T47D (cell line): ENCODE data around the gene BACH1.

Source experiments
- DNase-seq, 2 experiments: peaks; one replicate each; pipeline versions ENCODE4 v3.0.0 to v3.0.0-alpha.2; 2011 to 2012; ENCODE audit warnings: low read depth in 1 of 2, low spot score in 1 of 2
- JUND ChIP-seq: IDR thresholded peaks from 2 replicates; pipeline ENCODE4 v1.6.1; 2012; ENCODE audit warnings: low read depth
- in situ Hi-C: cut with HindIII; loops from 2 replicates; pipeline ENCODE4 v1.10.0; 2016; ENCODE audit warnings: low sequenced_read_pairs, low pct_unique_long_range_greater_than_20kb

Gene BACH1

DNA sequence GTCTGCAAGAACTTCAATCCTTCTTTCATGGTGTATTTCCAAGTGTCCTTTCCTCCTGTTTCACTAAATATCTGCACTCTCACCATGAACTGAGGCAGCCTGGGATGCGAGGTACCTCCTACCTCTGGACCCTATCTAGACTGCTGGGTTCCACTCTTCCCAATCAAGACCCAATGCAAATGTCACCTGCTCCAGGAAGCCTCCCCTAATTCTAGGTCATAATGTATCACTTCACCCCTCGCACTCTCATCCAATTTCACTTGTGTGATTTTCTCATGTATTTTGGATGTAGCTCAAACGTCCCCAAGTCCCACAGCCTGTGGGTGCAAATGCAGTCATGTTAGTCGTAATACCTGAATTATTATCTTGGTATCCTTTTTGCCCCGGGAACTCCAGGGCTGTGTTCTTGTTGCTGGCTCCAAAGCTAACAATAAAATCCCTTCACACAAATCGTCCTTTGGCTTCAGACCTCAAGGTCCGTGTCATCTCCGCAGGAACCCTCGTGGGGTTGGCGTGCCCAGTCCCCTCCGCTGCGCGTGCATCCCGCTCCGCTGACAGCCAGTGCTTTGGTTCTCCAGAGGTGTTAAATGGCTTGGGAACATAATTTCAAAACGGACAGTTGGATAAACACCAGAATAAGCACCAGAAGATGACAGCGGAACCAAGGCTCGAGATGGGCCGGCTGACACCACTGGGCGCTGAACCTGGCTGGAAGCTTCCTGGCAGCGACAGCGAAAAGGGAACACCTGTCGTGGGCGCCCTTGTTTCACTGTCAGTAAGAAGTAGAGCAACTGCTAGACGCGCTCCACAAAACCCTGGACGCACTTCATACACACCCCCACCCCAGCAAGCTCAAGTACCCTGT is 1.0 kb upstream of the BACH1 start:
- TF ChIP-seq JUND, result no peak
- peak in 1 of 2 experiments; percentile 29 for DNase-seq
- in situ Hi-C loops, result no loop called here

DNA sequence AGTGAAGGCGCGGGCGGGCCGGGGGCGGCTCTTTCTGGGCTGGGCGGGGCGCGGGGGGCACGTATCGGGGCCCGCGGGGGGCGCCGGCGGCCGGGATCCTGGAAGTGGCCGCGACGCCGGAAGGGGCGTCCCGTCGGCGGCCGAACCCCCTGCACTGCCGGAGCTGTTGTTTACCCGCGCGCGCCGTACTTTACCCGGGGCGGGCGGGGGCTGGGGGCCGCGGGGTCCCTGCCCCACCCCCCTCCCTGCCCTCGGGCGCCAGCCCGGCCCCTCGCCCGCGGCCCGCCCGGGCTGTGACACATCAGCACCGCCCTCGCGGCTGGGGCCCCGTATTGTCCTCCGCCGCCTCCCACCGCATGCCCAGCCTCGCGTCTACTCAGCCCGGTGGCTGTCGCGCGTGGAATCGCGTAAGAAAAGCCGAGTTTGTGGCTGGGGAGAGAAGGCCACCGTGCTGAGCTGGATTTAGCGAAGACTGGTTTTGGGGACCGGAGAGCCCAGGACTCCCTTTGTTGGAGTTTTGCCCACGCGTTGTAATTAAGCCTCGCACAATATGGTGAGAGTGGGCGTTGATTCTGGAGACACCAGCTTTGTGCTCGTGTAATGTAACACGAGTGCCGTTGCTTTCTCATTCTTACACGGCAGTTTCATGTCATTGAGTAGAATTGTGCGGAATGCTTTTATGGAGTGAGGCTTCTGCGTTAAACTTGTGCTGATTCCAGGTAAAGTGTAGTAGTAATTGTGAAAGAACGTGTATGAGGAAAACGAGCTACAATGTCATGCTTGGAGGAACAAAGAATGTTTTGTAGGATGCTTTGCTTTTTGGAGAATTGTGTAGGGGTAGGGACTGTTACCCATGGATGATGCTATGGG is 559 bp downstream of the BACH1 start:
- in situ Hi-C loops, result no loop called here
- no peak for TF ChIP-seq JUND
- peak; percentile 24 to 61 for DNase-seq

DNA sequence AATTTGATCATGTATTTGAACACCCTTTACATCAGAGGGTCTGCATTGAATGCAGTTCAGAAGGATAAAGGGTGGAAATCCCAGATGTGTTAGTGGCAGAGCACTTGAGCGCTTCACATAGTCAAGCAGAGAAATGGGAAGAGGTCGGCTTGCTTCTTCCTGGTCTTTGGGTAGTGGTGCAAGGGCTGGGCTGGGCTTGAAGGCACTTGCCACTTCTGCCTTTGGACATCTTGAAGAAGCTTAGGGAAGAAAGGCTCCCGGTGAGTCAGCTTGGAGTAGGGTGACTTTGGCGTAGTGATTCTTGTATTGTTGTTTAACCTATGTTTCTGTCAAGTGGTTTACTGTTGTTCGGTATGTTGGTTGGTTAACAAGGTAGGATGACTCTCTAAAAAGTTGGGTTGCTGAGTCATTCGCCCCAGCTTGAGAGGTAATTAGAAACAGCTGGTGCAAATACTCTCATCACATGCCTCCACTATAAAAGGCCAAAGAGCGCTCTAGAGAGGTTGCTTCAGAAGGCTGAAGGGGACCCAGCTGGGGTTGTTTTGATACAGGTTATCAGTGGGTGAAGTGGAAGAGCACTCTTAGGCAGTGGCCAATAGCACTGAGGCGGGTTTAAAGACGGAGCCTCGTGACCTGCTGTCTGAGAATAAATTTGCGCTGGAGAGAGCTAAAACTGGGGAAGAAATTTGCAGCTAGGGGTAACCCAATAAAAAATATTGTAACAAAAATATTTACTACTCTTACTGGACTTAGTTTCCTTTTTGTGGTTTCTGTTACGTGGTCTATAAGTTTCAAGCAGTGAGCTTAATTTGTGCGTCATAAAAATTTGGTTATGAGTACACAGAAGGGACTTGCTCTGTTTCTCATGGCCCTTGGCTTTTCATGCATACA is 1.4 kb downstream of the BACH1 start:
- peak; percentile 37 to 61 for DNase-seq
- no peak for TF ChIP-seq JUND
- in situ Hi-C loops, result no loop called here

DNA sequence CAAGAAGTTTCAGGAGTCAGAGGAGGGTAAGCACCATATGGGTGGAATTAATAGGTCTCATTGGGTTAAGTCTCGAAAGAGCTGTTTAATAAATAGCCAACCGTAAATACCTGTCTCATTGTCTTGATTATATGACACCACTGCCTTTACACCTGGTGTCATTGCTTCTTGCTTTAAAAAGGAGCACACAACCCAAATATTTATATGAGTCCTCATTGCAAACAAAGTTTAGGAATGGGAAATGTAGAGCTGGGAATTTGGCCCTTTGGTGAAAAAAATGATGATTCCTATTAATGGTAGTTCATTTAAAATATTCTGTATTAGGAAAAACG is 2.1 kb downstream of the BACH1 start:
- DNase-seq, result no peak
- no peak for TF ChIP-seq JUND
- in situ Hi-C loops, result no loop called here

DNA sequence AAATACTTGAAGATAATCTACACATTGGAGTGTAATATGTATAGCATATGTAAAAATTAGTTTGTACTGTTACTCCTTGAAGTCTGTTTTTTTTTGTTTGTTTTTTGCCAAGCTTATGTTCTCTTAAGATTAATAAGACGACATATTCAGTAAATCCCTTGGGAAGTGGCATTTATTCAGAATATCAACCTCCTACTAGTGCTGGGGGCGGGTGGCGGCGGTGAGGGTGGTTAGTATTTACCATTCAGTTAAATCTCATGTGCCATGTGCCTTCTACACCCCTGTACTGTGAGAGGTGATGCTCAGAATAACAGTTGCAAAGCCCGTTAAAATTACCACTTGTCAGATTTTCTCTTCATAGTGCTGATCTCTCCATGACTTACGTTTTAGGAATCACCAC is 3.0 kb downstream of the BACH1 start:
- in situ Hi-C loops, result no loop called here
- TF ChIP-seq JUND, result no peak

DNA sequence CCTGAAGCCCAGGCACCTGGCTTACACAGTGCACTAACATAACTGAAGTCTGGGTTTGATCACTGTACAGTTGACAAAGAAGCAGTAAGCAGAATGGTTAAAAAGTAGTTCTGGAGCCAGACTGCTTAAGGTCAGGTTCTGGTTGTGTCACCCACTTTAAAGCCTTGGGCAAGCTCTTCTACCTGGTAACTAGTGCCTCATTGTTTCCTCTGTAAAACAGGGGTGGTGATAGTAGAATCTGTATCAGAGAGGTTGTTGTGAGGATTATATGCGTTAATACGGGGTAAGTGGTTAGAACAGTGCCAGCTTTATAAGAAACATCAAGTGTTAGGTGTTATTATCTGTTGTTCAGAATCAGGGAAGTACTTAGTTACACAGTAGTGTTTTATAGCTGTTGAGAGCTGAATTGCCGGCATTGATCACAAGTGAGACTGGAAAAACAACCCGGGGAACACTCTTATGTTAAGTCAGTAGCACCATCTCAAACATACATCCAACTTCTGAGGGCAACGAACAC is 3.7 kb downstream of the BACH1 start:
- TF ChIP-seq JUND, result no peak
- in situ Hi-C loops, result no loop called here
- peak in 1 of 2 experiments; percentile 56 for DNase-seq

More for the DNA sequence above, 3.0 kb downstream of the BACH1 start:
- no peak for DNase-seq

DNA sequence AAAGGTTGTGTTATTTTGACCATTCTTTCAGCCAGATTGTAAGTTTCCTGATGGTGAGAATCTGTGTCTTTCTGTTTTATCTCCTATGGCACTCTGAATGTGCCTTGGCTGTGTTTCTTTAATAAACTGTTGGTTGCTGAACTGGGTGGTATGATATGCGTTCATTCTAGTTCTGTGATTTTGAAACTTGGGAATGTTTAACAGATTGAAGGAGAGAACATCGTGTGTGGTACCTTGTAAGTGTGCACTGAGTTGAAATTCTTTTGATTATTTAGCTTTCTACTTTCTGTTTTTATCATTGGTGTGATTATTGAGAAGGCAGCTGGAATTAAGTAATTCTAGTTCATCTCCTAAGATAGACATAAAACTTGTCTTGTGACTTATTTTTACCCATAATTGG is 4.6 kb downstream of the BACH1 start:
- DNase-seq, result no peak
- in situ Hi-C loops, result no loop called here
- no peak for TF ChIP-seq JUND

DNA sequence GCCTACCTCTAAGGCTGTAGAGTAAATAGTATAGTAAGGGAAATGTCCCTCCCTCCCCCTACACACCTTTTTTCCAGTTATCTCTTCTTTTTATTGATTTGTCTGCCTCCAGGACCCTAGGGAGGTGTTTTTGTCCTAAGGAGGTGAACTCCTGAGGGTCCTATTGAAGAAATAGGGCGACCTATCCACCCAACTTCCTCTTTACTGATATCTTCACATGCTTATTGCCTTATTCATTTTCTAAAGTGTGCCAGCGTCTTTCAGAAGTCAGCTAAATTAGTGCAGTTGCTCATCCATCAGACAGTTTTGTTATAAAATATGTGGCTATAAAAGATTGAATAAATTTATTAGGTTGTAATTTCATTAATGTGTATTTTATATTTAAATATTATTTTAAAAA is 5.9 kb downstream of the BACH1 start:
- DNase-seq, result no peak
- in situ Hi-C loops, result no loop called here
- TF ChIP-seq JUND, result no peak

DNA sequence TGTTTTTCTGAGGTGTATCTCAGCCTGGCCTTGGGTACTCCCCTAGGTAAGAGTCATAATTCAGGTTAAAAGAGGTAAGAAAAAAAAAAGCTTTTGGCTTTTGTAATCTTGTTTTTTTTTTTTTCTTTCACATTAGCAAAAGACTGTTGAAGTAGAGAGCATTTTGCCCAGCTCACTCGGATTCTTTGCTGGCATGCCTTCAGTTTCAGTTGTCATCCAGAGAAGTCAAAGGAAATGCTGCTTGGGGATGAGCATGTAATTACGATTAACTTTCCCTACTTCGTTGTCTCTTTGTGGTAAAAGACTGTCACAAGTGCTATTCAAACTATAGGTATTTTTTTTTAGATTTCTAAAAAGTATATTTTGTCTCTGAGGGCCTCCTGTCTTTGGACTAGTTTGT is 6.3 kb downstream of the BACH1 start:
- DNase-seq, result no peak
- in situ Hi-C loops, result no loop called here
- no peak for TF ChIP-seq JUND

DNA sequence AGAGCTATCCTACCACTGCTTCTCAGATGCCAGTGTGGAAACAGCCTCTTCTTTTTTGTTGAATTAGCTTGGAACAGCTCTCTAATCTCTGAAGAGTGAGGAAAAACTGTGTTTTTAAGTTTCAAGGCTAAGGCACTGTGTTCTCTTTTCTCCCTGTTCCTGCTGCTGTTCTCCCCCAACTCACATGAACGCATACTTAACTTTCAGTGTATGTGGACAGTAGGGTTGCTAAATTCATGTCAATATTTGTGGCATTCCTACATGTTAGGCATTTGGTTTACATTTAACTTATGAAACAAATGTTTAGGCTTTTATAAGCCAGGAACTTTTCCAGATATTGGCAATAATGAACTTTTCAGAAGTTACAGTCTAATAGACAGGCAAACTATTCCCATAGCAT is 6.8 kb downstream of the BACH1 start:
- TF ChIP-seq JUND, result no peak

DNA sequence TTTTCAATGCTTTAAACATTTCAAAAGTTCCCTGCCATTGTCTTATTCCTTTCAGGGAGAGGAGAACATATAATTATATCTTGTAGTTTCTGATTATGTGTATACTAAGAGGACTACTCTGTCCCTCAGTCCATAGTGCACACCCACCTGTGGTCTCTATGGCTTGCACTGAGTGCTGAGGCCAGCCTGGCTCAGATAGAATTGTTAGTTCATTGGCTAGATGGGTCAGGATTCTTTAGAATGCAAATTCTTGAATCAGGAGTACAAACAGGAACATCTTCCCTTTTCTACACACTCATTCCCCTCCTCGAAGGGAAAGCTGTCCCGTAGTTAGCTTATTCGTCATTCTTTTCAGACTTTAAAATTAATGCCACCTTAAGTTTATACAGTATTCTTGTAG is 8.2 kb downstream of the BACH1 start:
- in situ Hi-C loops, result no loop called here
- DNase-seq, result no peak
- no peak for TF ChIP-seq JUND

More for the DNA sequence above, 6.8 kb downstream of the BACH1 start:
- DNase-seq, result peak in 1 of 2 experiments; percentile 22
- in situ Hi-C loops, result no loop called here
